Measurements from ENCODE around the gene ADAMTS12. TPM values are rescaled to one million over a fixed set of nuclear protein-coding genes. Genes with fewer than 3 reads are reported as not detected.

The ADAMTS12 gene
- total and polyA plus RNA-seq, 10 of the 15 experiments (the other 5 are each of a cell fraction or from before 2014, with no cell fraction given), result 0.11 to 35.8 (median 20.7) TPM

GRCh38 chr5:33726422-33727165 is 165.2 kb downstream of the ADAMTS12 start:
- no peaks in the 10 kb centered on the region for H3K4me1 ChIP-seq (ENCODE audit: control insufficient read depth, insufficient read depth, low read length)
- BruUV-seq (replicated peaks), result no TSS peak
- H4K20me1 ChIP-seq (ENCODE audit: control insufficient read depth, insufficient read depth), result no peaks in the 10 kb centered on the region
- H3K79me2 ChIP-seq (ENCODE audit: control insufficient read depth, insufficient read depth, low read length), result no peaks in the 10 kb centered on the region
- H3K27ac ChIP-seq (ENCODE audit: control insufficient read depth, insufficient read depth), result no peak overlapping the region
- intact Hi-C loops (cut with micrococcal nuclease; ENCODE audit: unreplicated experiment) (no loop called here), in situ Hi-C loops (cut with MboI) (no loop called here)
- CTCF ChIA-PET, result no interaction called here
- SMC1A ChIA-PET (ENCODE audit: uncharacterized antibody, unreplicated experiment), result interaction anchor here (0.9 to 1.4 kb wide), 6 partner anchors 13 to 209 kb away, joined by 3 read pairs; no protein-coding TSS in a partner anchor
- DNase-seq (ENCODE audit: low read depth, low spot score), result no peak
- H3K27me3 ChIP-seq (replicated peaks in 1 of 2; ENCODE audit: control insufficient read depth in 2 of 2, insufficient read depth in 2 of 2, low read length in 1 of 2), result no peaks in the 10 kb centered on the region
- no peak for ATAC-seq
- no peak overlapping the region for H3K4me3 ChIP-seq
- no peak for TF ChIP-seq POLR2AphosphoS5 (IDR thresholded peaks at IDR 0.05; ENCODE audit: low read length)
- TF ChIP-seq CEBPZ (IDR thresholded peaks at IDR 0.05; ENCODE audit: low read depth, low read length), result no peak
- H3K9ac ChIP-seq (ENCODE audit: control insufficient read depth, insufficient read depth, low read length), result no peak overlapping the region
- H3K4me2 ChIP-seq (ENCODE audit: control insufficient read depth, insufficient read depth), result no peak overlapping the region
- 60% methylated on average over 9 of the region's 9 CpGs for WGBS (ENCODE audit: insufficient coverage, insufficient replicate concordance, low lambda C conversion rate, missing lambda C conversion rate)
- H3K9me3 ChIP-seq (replicated peaks; ENCODE audit: control insufficient read depth, insufficient read depth, low read length), result no peaks in the 10 kb centered on the region; the same call in 2 of the 3 replicates
- POLR2A ChIA-PET, result interaction anchor here (0.6 to 1.3 kb wide), 2 partner anchors 17 kb away, joined by 3 to 8 read pairs; no protein-coding TSS in a partner anchor
- no peak overlapping the region for H2AFZ ChIP-seq (ENCODE audit: control insufficient read depth, low read depth, low read length)
- no peak for FAIRE-seq
- H3K36me3 ChIP-seq (ENCODE audit: control insufficient read depth in 2 of 2, insufficient read depth in 2 of 2, low read length in 1 of 2), result no peaks in the 10 kb centered on the region
- RAD21 ChIA-PET (ENCODE audit: unreplicated experiment), result interaction anchor here (0.8 kb wide), 1 partner anchor 138 kb away, joined by 3 read pairs; no protein-coding TSS in a partner anchor
